Naive thymus-derived CD4-positive, alpha-beta T cell (primary cell): ENCODE measurements around the gene TDG. TPM values are rescaled to one million over a fixed set of nuclear protein-coding genes. Genes with fewer than 3 reads are reported as not detected.

Source experiments
- ATAC-seq: fragments of 150-1000 bp; cut with Tn5 transposase; 2 replicates; pipeline ENCODE4 v1.10.0; 2021; ENCODE audit warnings: mild to moderate bottlenecking, moderate library complexity
- CTCF ChIA-PET: fragments of 350-600 bp; sonication (Branson Sonifier 250); formaldehyde crosslinking; loops from one replicate; lab custom pipeline; 2021; ENCODE audit warnings: antibody characterized with exemption; lab: Charles Lee
- POLR2A ChIA-PET: fragments of 350-600 bp; sonication (Branson Sonifier 250); formaldehyde crosslinking; loops from one replicate; lab custom pipeline; 2021; ENCODE audit warnings: antibody characterized with exemption, inconsistent platforms; lab: Charles Lee
- DNase-seq, 9 donors: peaks; one replicate each; pipeline versions ENCODE4 v3.0.0 to v3.0.0-alpha.2; 2020 to 2022; ENCODE audit warnings: mixed read lengths in 1 of 9
- H3K27ac ChIP-seq: one replicate; pipeline ENCODE4 v1.7.0; 2013; ENCODE audit warnings: mild to moderate bottlenecking, low read depth, low read length, moderate library complexity
- H3K27me3 ChIP-seq, 2 donors: one replicate each; pipeline ENCODE4 v1.7.0; 2013; ENCODE audit warnings: low read length in 2 of 2, mild to moderate bottlenecking in 2 of 2, moderate library complexity in 2 of 2; ENCODE audit not compliant: control insufficient read depth in 2 of 2, insufficient read depth in 2 of 2
- H3K36me3 ChIP-seq, 3 experiments: 1 replicate in 2 of 3; 2 replicates in 1 of 3; pipeline ENCODE4 v1.7.0; 2013; ENCODE audit warnings: low read length in 3 of 3, mild to moderate bottlenecking in 3 of 3, moderate library complexity in 1 of 3; ENCODE audit not compliant: insufficient read depth in 3 of 3, control insufficient read depth in 2 of 3
- H3K4me1 ChIP-seq, 2 donors: one replicate each; pipeline ENCODE4 v1.7.0; 2013; ENCODE audit warnings: low read length in 2 of 2, mild to moderate bottlenecking in 2 of 2, moderate library complexity in 1 of 2; ENCODE audit not compliant: control insufficient read depth in 2 of 2, insufficient read depth in 2 of 2
- H3K4me3 ChIP-seq: 2 replicates; pipeline ENCODE4 v1.7.0; 2013; ENCODE audit warnings: mild to moderate bottlenecking, low read length
- H3K9me3 ChIP-seq, 3 experiments: 1 replicate in 2 of 3; 2 replicates in 1 of 3; pipeline ENCODE4 v1.7.0; 2013; ENCODE audit warnings: low read length in 3 of 3; ENCODE audit not compliant: control insufficient read depth in 2 of 3
- H3K27ac Mint-ChIP-seq, 9 donors: one replicate each; pipeline ENCODE4 v1.8.0; 2020 to 2022; ENCODE audit warnings: mixed read lengths in 9 of 9, mild to moderate bottlenecking in 8 of 9, moderate library complexity in 5 of 9, inconsistent platforms in 2 of 9
- H3K27me3 Mint-ChIP-seq, 5 donors: one replicate each; pipeline ENCODE4 v1.8.0; 2021 to 2022; ENCODE audit warnings: mixed read lengths in 5 of 5, mild to moderate bottlenecking in 1 of 5
- H3K36me3 Mint-ChIP-seq, 5 donors: one replicate each; pipeline ENCODE4 v1.8.0; 2020 to 2022; ENCODE audit warnings: mixed read lengths in 5 of 5, mild to moderate bottlenecking in 3 of 5, inconsistent platforms in 1 of 5
- H3K4me1 Mint-ChIP-seq, 7 donors: one replicate each; pipeline ENCODE4 v1.8.0; 2020 to 2022; ENCODE audit warnings: mixed read lengths in 7 of 7, mild to moderate bottlenecking in 3 of 7, inconsistent platforms in 1 of 7
- H3K4me3 Mint-ChIP-seq, 10 donors: one replicate each; pipeline ENCODE4 v1.8.0; 2020 to 2022; ENCODE audit warnings: mild to moderate bottlenecking in 10 of 10, mixed read lengths in 10 of 10, moderate library complexity in 6 of 10, inconsistent platforms in 2 of 10
- H3K9me3 Mint-ChIP-seq, 11 donors: one replicate each; pipeline ENCODE4 v1.8.0; 2020 to 2022; ENCODE audit warnings: mixed read lengths in 11 of 11, mild to moderate bottlenecking in 4 of 11, inconsistent platforms in 1 of 11, moderate library complexity in 1 of 11
- intact Hi-C, 2 donors: fragments of 100-400 bp; cut with micrococcal nuclease; formaldehyde crosslinking; loops; one replicate each; pipeline ENCODE4 v1.15.1; 2023
- polyA plus RNA-seq, 2 donors: library from polyadenylated mRNA; unstranded; fragments of 300-500 nt; fragmentation: Illumina TruSeq; gene quantifications; one replicate each; pipeline ENCODE4 v1.2.3, GENCODE V29; 2021
- total RNA-seq, 6 experiments: library from RNA in 5 of 6; stranded (reverse) in 5 of 6; gene quantifications; 1 replicate in 5 of 6; 2 replicates in 1 of 6; pipeline ENCODE4 v1.2.3 and lab custom pipeline; 2021 to 2026

Gene TDG
- total and polyA plus RNA-seq, 7 experiments from 2014 or later = 15.4 to 43.0 (median 23.7) TPM

DNA sequence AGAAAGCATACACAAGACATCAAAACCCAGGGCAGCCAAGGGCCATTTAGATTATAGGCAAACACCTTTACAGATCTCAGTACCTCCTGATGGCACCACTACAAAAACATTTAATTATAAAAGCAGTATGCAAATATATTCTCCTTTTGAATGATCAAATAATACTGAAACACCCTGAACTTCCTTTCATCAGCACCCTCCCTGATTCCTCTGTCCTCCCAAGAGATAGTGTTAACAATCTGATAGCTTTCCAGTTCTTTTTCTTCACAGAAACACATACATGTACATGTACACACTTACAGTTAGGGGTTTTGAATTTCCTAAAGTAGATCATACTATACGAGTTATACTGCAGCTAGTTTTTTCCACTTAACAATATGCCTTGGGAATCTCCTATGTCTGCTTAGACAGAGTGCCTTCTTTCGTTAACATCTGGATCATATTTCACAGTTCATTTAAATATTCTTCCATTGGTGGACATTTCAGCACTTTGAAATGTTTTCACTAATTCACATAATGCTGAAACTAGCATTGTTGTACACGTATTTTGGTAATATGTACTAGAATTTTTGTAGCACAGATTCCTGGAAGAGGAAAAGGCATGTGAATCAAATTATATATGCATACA lies 35.2 kb downstream of the TDG start:
- no peaks in the 10 kb centered on the region for H3K36me3 ChIP-seq
- POLR2A ChIA-PET = no interaction called here

GRCh38 chr12:104002686-104003085 lies 37.0 kb downstream of the TDG start:
- no peak overlapping the region for H3K27ac ChIP-seq
- H3K36me3 ChIP-seq = no peaks in the 10 kb centered on the region
- peaks cover 0 to 2% (median 0%) of the 10 kb centered on the region in 11 donors for H3K9me3 Mint-ChIP-seq
- H3K4me3 ChIP-seq = no peak overlapping the region
- H3K36me3 Mint-ChIP-seq = no peaks in the 10 kb centered on the region
- no peak overlapping the region for H3K27ac Mint-ChIP-seq
- peaks cover 19 to 56% (median 52%) of the 10 kb centered on the region in 5 donors for H3K27me3 Mint-ChIP-seq
- DNase-seq (no peak), ATAC-seq (no peak)
- no peaks in the 10 kb centered on the region for H3K4me1 Mint-ChIP-seq
- no peaks in the 10 kb centered on the region for H3K9me3 ChIP-seq
- POLR2A ChIA-PET = no interaction called here
- no peaks in the 10 kb centered on the region for H3K4me1 ChIP-seq
- H3K27me3 ChIP-seq = peaks cover 0 to 3% of the 10 kb centered on the region in 2 donors
- no peak overlapping the region for H3K4me3 Mint-ChIP-seq
- intact Hi-C loops = no loop called here
- CTCF ChIA-PET = no interaction called here

More for the DNA sequence above, 35.2 kb downstream of the TDG start:
- Mint-ChIP-seq H3K4me1 (no peaks in the 10 kb centered on the region), H3K4me3 (no peak overlapping the region), H3K36me3 (no peaks in the 10 kb centered on the region), H3K27me3 (peaks cover 19 to 55% (median 52%) of the 10 kb centered on the region in 5 donors), H3K27ac (no peak overlapping the region), H3K9me3 (peaks cover 0 to 2% (median 0%) of the 10 kb centered on the region in 11 donors)
- CTCF ChIA-PET = interaction anchor here (0.6 kb wide), 1 partner anchor 40 kb away, joined by 3 read pairs; no protein-coding TSS in a partner anchor
- peaks cover 0 to 3% of the 10 kb centered on the region in 2 donors for H3K27me3 ChIP-seq
- no peaks in the 10 kb centered on the region for H3K9me3 ChIP-seq
- intact Hi-C loops = no loop called here
- no peak overlapping the region for H3K27ac ChIP-seq
- no peaks in the 10 kb centered on the region for H3K4me1 ChIP-seq
- no peak for DNase-seq
- H3K4me3 ChIP-seq = no peak overlapping the region
- no peak for ATAC-seq

- H3K27me3 Mint-ChIP-seq = peaks cover 23 to 62% (median 52%) of the 10 kb centered on the region in 5 donors
- Histone ChIP-seq H3K4me3 (no peak overlapping the region), H3K36me3 (no peaks in the 10 kb centered on the region), H3K4me1 (no peaks in the 10 kb centered on the region), H3K27me3 (peaks cover 0 to 3% of the 10 kb centered on the region in 2 donors), H3K9me3 (no peaks in the 10 kb centered on the region), H3K27ac (no peak overlapping the region)
- CTCF ChIA-PET = no interaction called here
- POLR2A ChIA-PET = no interaction called here
- intact Hi-C loops = no loop called here
- peaks cover 0 to 5% (median 0%) of the 10 kb centered on the region in 11 donors for H3K9me3 Mint-ChIP-seq
- no peaks in the 10 kb centered on the region for H3K4me1 Mint-ChIP-seq
- H3K36me3 Mint-ChIP-seq = peaks cover 0 to 6% (median 5%) of the 10 kb centered on the region in 5 donors
- H3K4me3 Mint-ChIP-seq = no peak overlapping the region
- DNase-seq = no peak
- H3K27ac Mint-ChIP-seq = no peak overlapping the region
- no peak for ATAC-seq
Observed at GRCh38 chr12:104003596-104003995, 37.9 kb downstream of the TDG start.

DNA sequence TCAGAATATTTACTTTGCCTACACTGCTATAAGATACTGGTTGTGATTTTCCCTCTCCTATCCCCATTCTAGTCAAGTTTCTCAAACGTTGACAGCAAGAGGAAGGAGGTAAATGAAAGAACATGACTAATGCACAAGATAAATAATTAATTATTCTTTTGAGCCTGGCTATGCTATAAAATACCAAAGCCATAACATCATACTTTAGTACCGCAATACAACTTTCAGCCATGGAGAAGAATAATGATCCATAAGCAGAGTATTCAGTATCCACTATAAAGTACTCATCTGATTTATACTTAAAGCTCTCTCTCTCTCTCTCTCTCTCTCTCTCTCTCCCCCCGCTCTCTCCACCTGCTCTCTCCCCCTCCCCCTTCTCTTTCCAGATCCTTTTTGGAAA lies 41.3 kb downstream of the TDG start:
- intact Hi-C loops = no loop called here
- H3K27me3 ChIP-seq = peaks cover 0 to 3% of the 10 kb centered on the region in 2 donors
- peaks cover 0 to 6% (median 5%) of the 10 kb centered on the region in 5 donors for H3K36me3 Mint-ChIP-seq
- ChIA-PET POLR2A (no interaction called here), CTCF (no interaction called here)
- no peaks in the 10 kb centered on the region for H3K36me3 ChIP-seq
- peaks cover 0 to 6% (median 0%) of the 10 kb centered on the region in 11 donors for H3K9me3 Mint-ChIP-seq
- no peak overlapping the region for H3K27ac Mint-ChIP-seq
- no peak overlapping the region for H3K4me3 ChIP-seq
- DNase-seq (no peak), ATAC-seq (no peak)
- no peaks in the 10 kb centered on the region for H3K9me3 ChIP-seq
- H3K27ac ChIP-seq = no peak overlapping the region
- H3K4me1 ChIP-seq = no peaks in the 10 kb centered on the region
- no peak overlapping the region for H3K4me3 Mint-ChIP-seq
- no peaks in the 10 kb centered on the region for H3K4me1 Mint-ChIP-seq
- H3K27me3 Mint-ChIP-seq = peaks cover 23 to 55% (median 32%) of the 10 kb centered on the region in 5 donors

DNA sequence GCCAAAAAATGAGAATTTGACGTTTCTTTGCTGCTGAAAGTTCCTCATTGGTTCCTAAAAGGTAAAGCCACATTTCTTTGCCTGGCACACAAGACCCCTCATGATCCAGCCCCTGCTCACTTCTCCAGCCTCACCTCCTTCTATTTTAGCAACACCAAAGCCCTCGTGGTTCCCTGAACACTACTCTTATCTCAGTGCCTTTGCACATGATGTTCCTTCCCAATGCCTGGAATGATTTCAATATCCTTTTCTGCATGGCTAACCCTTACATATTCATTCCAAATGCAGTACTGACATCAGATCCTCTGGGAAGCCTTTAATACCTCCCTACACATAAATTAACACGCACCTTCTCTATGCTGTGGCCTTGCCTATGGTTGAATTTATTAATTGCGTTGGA lies 44.4 kb downstream of the TDG start:
- Histone ChIP-seq H3K9me3 (no peaks in the 10 kb centered on the region), H3K4me3 (no peak overlapping the region), H3K27ac (no peak overlapping the region), H3K4me1 (no peaks in the 10 kb centered on the region), H3K27me3 (no peaks in the 10 kb centered on the region), H3K36me3 (no peaks in the 10 kb centered on the region)
- H3K4me1 Mint-ChIP-seq = no peaks in the 10 kb centered on the region
- H3K27ac Mint-ChIP-seq = no peak overlapping the region
- peaks cover 4 to 32% (median 9%) of the 10 kb centered on the region in 5 donors for H3K27me3 Mint-ChIP-seq
- CTCF ChIA-PET = no interaction called here
- H3K36me3 Mint-ChIP-seq = peaks cover 0 to 6% (median 5%) of the 10 kb centered on the region in 5 donors
- POLR2A ChIA-PET = no interaction called here
- intact Hi-C loops = no loop called here
- H3K9me3 Mint-ChIP-seq = peaks cover 0 to 6% (median 0%) of the 10 kb centered on the region in 11 donors
- DNase-seq (no peak), ATAC-seq (no peak)
- H3K4me3 Mint-ChIP-seq = no peak overlapping the region

DNA sequence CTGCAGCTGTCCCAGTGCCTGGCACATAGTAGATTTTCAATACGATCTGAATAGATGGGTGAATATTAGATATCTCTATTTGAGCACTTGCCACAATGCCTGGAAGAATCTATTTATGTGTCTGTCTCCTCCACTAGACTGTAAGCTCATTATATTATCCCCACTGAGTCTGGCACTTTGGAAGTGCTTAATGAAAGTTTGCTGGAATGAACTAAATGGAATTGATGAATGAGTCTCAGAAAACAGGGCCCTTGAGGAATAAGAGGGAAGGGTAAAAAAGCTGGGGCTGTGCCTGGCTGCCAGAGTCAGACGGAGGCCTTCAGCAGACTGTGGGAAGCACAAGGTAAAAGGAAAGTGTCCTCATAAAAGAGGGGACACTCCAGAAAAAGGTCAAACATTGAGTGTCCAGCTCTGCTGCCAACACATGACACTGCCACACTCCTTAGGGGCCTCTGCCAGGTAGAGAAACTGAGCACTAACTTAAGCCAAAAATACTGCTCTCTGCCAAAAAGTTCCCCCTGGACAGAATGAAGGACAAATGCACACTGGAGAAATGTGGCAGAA lies 45.0 kb downstream of the TDG start:
- Mint-ChIP-seq H3K4me1 (no peaks in the 10 kb centered on the region), H3K27me3 (peaks cover 3 to 27% (median 4%) of the 10 kb centered on the region in 5 donors), H3K27ac (no peak overlapping the region), H3K36me3 (peaks cover 0 to 6% (median 5%) of the 10 kb centered on the region in 5 donors), H3K9me3 (peaks cover 0 to 6% (median 0%) of the 10 kb centered on the region in 11 donors), H3K4me3 (no peak overlapping the region)
- no peaks in the 10 kb centered on the region for H3K27me3 ChIP-seq
- ChIA-PET POLR2A (no interaction called here), CTCF (no interaction called here)
- no peak for ATAC-seq
- H3K4me3 ChIP-seq = no peak overlapping the region
- H3K36me3 ChIP-seq = no peaks in the 10 kb centered on the region
- H3K9me3 ChIP-seq = no peaks in the 10 kb centered on the region
- H3K4me1 ChIP-seq = no peaks in the 10 kb centered on the region
- no peak for DNase-seq
- H3K27ac ChIP-seq = no peak overlapping the region
- intact Hi-C loops = no loop called here

GRCh38 chr12:104011253-104011652 lies 45.6 kb downstream of the TDG start:
- Mint-ChIP-seq H3K9me3 (peaks cover 0 to 6% (median 0%) of the 10 kb centered on the region in 11 donors), H3K27ac (no peak overlapping the region), H3K4me1 (no peaks in the 10 kb centered on the region), H3K36me3 (peaks cover 0 to 6% (median 5%) of the 10 kb centered on the region in 5 donors), H3K27me3 (peaks cover 0 to 24% (median 4%) of the 10 kb centered on the region in 5 donors), H3K4me3 (no peak overlapping the region)
- Histone ChIP-seq H3K27ac (no peak overlapping the region), H3K9me3 (no peaks in the 10 kb centered on the region), H3K27me3 (no peaks in the 10 kb centered on the region), H3K36me3 (no peaks in the 10 kb centered on the region), H3K4me3 (no peak overlapping the region), H3K4me1 (no peaks in the 10 kb centered on the region)
- ChIA-PET CTCF (no interaction called here), POLR2A (no interaction called here)
- intact Hi-C loops = no loop called here
- DNase-seq (no peak), ATAC-seq (no peak)
